Ovary (tissue), 3 donors: Measurements from ENCODE around the gene NMT2.

Source experiments
- CTCF ChIP-seq, 3 donors: fragments of 450-650 bp in 2 of 3; fragments of 200-600 bp in 1 of 3; IDR thresholded peaks; one replicate each; pipeline versions ENCODE4 v1.5.1 to v1.8.0; 2016 to 2022; ENCODE audit warnings: antibody characterized with exemption in 3 of 3, mild to moderate bottlenecking in 1 of 3
- EP300 ChIP-seq: sonication (generic); formaldehyde crosslinking; IDR thresholded peaks from one replicate; pipeline ENCODE4 v1.6.1; 2017; ENCODE audit warnings: antibody characterized with exemption
- POLR2A ChIP-seq: fragments of 450-650 bp; IDR thresholded peaks from one replicate; pipeline ENCODE4 v1.6.1; 2017; ENCODE audit warnings: antibody characterized with exemption, mild to moderate bottlenecking, moderate library complexity
- donor health status: DM: no; HTN: no; CAD: no.

- TF ChIP-seq EP300 (no peak), POLR2A (no peak), CTCF (IDR thresholded peaks at IDR 0.05) (no peak)
Measured at GRCh38 chr10:15208221-15208620, 39.7 kb upstream of the NMT2 start.
